ENCODE results near the gene DZIP1L. TPM values are rescaled to one million over a fixed set of nuclear protein-coding genes. Genes with fewer than 3 reads are reported as not detected.

The DZIP1L gene
- total and polyA plus RNA-seq, 2 donors (not counting 3 experiments of a cell fraction or from before 2014, with no cell fraction given), result 3.0 to 17.9 TPM

DNA sequence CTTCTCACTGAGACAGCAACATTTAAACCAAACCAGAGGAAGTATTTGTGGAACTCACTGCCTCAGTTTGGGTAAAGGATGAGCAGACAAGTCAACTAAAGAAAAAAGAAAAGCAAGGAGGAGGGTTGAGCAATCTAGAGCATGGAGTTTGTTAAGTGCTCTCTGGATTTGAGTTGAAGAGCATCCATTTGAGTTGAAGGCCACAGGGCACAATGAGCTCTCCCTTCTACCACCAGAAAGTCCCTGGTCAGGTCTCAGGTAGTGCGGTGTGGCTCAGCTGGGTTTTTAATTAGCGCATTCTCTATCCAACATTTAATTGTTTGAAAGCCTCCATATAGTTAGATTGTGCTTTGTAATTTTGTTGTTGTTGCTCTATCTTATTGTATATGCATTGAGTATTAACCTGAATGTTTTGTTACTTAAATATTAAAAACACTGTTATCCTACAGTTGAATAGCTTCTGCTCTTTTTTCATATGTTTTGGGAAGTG lies 82.2 kb downstream of the DZIP1L start:
- FAIRE-seq (no peak), DNase-seq (ENCODE audit: low read depth, low spot score) (no peak)
- ChIA-PET CTCF (interaction anchor here (1.1 kb wide), 1 partner anchor 19 kb away, joined by 3 read pairs; no protein-coding TSS in a partner anchor), POLR2A (no interaction called here)
- Histone ChIP-seq H3K4me3 (replicated peaks in 1 of 3; ENCODE audit: insufficient read depth in 1 of 3, low read depth in 1 of 3, low read length in 3 of 3) (no peak overlapping the region), H2AFZ (ENCODE audit: low read depth, low read length) (no peak overlapping the region), H4K20me1 (replicated peaks; ENCODE audit: control insufficient read depth, extremely low read depth, insufficient read depth, low read length) (no peaks in the 10 kb centered on the region), H3K36me3 (ENCODE audit: control insufficient read depth in 2 of 2, extremely low read depth in 1 of 2, insufficient read depth in 2 of 2, low read length in 2 of 2) (no peaks in the 10 kb centered on the region), H3K9me1 (replicated peaks; ENCODE audit: control insufficient read depth, extremely low read depth, insufficient read depth, low read length) (no peaks in the 10 kb centered on the region), H3K4me2 (ENCODE audit: insufficient read depth, low read length) (no peak overlapping the region), H3K79me2 (ENCODE audit: control insufficient read depth, insufficient read depth, low read length) (no peaks in the 10 kb centered on the region), H3K9ac (replicated peaks; ENCODE audit: extremely low read depth, insufficient read depth, low read length) (no peak overlapping the region), H3K27me3 (ENCODE audit: control insufficient read depth in 2 of 2, insufficient read depth in 2 of 2, low read length in 2 of 2) (no peaks in the 10 kb centered on the region), H3K9me3 (replicated peaks; ENCODE audit: control insufficient read depth, insufficient read depth, low read length) (no peaks in the 10 kb centered on the region), H3K27ac (ENCODE audit: insufficient read depth, low read depth, low read length) (no peak overlapping the region), H3K4me1 (ENCODE audit: control insufficient read depth, extremely low read depth, insufficient read depth, low read length) (no peaks in the 10 kb centered on the region)
- intact Hi-C loops (cut with micrococcal nuclease) (no loop called here), dilution Hi-C loops (cut with MboI; ENCODE audit: extremely low pct_ligation_motif_present, low sequenced_read_pairs) (no loop called here)
- no TSS peak for BruUV-seq (replicated peaks)
- TF ChIP-seq MYC (IDR thresholded peaks at IDR 0.05; ENCODE audit: low read depth, low read length) (no peak), POLR2AphosphoS5 (IDR thresholded peaks at IDR 0.05; ENCODE audit: insufficient read depth, low read depth, low read length) (no peak), POLR2A (IDR thresholded peaks at IDR 0.05; ENCODE audit: low read depth, low read length) (no peak), EZH2 (IDR thresholded peaks at IDR 0.05; ENCODE audit: borderline replicate concordance, low read depth, low read length, severe bottlenecking) (no peak), JUN (IDR thresholded peaks at IDR 0.05; ENCODE audit: borderline replicate concordance, insufficient read depth, insufficient read length, low read depth) (no peak), FOS (IDR thresholded peaks at IDR 0.05; ENCODE audit: borderline replicate concordance, insufficient read depth, low read length) (no peak)
- TF ChIP-seq, protein P1, sequence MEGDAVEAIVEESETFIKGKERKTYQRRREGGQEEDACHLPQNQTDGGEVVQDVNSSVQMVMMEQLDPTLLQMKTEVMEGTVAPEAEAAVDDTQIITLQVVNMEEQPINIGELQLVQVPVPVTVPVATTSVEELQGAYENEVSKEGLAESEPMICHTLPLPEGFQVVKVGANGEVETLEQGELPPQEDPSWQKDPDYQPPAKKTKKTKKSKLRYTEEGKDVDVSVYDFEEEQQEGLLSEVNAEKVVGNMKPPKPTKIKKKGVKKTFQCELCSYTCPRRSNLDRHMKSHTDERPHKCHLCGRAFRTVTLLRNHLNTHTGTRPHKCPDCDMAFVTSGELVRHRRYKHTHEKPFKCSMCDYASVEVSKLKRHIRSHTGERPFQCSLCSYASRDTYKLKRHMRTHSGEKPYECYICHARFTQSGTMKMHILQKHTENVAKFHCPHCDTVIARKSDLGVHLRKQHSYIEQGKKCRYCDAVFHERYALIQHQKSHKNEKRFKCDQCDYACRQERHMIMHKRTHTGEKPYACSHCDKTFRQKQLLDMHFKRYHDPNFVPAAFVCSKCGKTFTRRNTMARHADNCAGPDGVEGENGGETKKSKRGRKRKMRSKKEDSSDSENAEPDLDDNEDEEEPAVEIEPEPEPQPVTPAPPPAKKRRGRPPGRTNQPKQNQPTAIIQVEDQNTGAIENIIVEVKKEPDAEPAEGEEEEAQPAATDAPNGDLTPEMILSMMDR (IDR thresholded peaks at IDR 0.05; ENCODE audit: extremely low read depth in 1 of 2, insufficient read depth in 1 of 2, low read depth in 1 of 2, low read length in 2 of 2), result no peak
- TF ChIP-seq, protein P2, sequence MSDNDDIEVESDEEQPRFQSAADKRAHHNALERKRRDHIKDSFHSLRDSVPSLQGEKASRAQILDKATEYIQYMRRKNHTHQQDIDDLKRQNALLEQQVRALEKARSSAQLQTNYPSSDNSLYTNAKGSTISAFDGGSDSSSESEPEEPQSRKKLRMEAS (IDR thresholded peaks at IDR 0.05; ENCODE audit: insufficient read depth, insufficient read length), result no peak

Measured in endothelial cell of umbilical vein (primary cell).